ENCODE measurements around the gene ROBO2.

ROBO2 gene

DNA sequence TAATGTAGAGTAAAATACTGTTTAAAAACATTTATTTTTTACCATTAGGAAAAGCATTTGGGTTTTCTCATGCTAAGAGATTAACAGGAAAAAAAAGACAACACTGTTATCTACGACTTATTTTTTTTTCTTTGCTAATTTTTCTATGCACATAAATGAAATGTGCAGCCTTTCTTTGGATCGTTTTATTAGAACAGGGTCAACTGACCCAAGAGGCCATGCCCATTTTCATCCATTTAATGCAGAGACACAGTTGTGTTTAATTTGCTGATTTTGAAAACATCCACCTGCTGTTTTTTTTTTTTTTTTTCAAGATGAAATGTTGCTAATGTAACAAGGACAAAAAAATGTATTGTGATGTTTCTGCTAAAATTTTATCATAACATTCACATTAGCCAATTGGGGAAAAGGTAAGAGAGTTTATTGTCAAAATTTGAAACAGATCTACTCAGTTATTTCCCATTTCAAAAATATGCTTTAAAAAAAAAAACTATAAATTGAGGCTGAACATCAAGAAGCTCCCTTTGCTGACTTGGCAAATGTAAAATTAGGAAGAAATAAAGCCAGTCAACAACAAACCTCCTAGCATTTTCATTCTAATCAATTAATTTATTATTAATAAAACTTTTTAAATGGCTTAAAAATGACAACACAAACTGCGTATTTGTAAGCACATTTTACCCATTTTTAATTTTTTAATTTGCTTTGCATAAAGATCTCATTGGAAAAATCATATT, 485.2 kb downstream of the ROBO2 start:
- no peak for DNase-seq

DNA sequence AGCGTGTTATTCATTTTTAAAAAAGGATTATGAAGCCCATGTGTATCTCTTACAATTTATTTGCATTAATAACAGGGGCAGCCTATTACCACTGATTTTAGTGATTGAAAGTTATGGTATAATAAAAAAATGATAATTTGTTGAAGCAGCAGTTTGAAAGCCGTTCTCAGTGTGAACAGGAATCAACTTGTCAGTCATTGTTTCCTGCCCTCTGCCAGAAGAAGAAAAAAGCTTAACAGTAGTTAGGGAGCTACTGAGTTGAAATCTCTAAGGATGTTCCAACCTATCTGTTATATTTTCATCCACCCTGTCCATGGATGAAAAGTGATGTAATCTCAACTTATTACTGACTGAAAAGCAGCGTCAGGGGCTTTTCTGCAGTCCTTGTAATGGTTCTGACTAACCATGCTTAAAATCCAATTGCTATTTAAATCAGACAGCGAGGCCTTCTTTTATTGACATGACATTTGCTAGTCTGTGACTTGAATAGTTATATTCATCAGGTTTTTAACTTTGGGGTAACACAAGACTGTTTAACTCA, 486.7 kb downstream of the ROBO2 start:
- DNase-seq = no peak

- no peak for DNase-seq
Measured at GRCh38 chr3:77529522-77529921, 489.6 kb downstream of the ROBO2 start.

DNA sequence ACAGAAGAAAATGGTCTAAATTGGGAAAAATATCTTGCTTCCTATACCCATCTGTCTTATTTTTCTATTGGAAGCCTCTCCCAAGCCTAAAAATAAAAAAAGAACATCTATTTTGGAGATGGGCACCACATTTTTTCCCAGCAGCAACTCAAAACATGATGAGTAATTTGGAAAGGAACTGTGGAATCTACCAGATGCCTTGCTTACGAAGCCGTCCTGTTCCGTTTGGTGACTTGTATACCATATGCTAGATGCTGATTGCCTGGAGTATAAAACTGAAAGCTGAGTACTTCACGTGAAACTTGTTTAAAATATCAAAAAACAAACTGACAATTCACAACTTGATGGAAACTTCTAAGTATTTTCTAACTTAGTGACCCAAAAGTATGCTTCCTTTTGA, 491.0 kb downstream of the ROBO2 start:
- peak; percentile 38 for DNase-seq

DNA sequence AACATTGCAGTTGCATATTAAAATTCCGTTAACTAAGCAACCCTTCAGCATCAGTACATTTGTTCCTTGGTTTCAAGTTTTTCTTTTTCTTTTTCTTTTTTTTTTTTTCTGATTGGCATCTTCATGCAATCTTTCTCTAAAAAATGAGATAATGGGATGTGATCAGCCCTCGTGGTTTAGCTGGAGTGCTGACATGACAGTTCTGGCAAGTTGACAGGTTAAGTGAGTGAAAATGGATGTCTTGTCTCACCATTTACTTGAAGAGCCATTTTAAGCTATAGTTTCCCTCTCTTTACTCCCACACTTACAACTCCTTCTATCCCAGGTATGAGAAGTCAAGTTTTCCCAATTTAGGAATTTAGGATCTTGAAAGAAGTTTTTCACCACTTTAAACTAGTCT, 495.2 kb downstream of the ROBO2 start:
- no peak for DNase-seq

GRCh38 chr3:77536038-77536775, 496.3 kb downstream of the ROBO2 start:
- DNase-seq = no peak

GRCh38 chr3:77539014-77539413, 499.1 kb downstream of the ROBO2 start:
- no peak for DNase-seq

DNA sequence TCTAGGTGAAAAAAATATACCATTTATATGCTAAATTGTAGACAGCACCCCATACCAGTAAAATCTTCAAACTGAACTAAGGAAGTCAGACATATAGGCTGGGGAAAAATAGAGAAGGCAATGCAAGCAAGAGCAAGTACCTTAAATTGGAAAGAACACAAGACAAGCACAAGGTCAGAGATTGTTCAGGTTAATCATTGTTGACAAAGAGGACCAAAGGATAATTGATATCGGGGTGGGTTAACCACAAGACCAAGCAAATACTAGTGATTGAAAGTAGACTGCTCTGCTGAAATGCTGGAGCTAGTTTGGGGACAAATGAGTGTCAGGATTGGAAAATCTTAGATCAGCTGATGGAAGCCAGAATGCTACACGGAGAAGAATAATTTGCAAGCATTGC, 499.8 kb downstream of the ROBO2 start:
- DNase-seq = no peak

- no peak for DNase-seq
Measured at GRCh38 chr3:77541203-77541922, 501.5 kb downstream of the ROBO2 start.

GRCh38 chr3:77546246-77546645, 506.3 kb downstream of the ROBO2 start:
- DNase-seq = no peak

DNA sequence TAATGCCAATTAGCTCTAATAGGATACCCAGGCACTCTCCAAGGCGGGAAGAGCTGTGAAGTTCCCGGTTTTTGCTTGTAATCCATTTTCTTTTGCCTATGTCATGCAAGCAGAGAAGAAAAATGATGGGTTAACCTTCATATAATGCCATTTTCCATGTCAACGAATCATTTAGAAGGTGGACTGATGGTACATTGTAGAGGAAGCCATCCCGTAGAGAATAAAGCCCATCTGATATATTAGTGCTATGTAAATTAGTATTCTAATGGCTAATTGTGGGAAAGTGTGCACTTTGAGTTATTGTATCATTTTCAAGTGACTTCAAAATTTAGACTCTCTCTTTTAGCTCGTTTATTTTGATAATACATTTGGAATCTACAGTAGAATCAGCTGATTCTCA, 509.1 kb downstream of the ROBO2 start:
- no peak for DNase-seq

GRCh38 chr3:77553240-77553639, 513.3 kb downstream of the ROBO2 start:
- DNase-seq = no peak

DNA sequence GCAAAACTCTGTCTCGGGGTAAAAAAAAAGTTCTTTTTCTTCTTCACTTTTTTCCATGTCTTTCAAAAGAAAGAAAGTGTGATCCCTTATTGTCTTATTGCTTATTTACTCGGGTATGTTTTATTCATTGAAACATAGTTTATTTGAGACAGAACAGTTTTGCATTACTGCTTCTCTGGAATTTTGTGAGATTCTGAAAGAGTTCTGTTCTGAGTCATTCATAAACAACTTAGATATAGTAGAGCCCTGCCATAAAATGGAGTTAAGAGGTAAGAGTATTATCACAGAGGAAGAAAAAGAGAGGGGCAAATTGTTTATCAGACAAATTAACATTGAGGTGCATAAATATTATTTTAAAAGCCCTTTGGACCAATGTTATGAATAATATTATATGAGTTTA, 522.2 kb downstream of the ROBO2 start:
- DNase-seq = no peak

- DNase-seq = no peak
Measured at GRCh38 chr3:77563012-77563411, 523.1 kb downstream of the ROBO2 start.

GRCh38 chr3:77566055-77566454, 526.2 kb downstream of the ROBO2 start:
- DNase-seq = no peak

- DNase-seq = no peak
Measured at GRCh38 chr3:77571971-77572715, 532.2 kb downstream of the ROBO2 start.

- no peak for DNase-seq
Measured at GRCh38 chr3:77577264-77577663, 537.4 kb downstream of the ROBO2 start.

DNA sequence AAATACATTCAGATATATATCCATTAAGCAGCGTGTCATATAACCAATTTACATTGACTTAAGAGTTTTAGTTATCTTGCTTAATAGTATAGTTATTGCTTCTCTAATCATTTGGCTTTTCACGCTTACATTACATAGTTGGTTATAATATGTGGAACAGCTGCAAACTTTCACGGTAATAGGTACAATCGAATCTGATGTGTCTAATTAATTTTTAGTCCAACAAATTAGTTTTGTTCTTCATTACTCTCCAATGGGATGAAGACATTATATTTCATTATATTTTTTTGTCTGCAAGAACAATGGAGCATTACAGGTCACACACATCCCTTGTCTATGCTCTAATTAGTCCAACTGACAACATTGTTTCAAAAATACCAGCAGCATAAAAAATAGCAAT, 546.3 kb downstream of the ROBO2 start:
- no peak for DNase-seq

DNA sequence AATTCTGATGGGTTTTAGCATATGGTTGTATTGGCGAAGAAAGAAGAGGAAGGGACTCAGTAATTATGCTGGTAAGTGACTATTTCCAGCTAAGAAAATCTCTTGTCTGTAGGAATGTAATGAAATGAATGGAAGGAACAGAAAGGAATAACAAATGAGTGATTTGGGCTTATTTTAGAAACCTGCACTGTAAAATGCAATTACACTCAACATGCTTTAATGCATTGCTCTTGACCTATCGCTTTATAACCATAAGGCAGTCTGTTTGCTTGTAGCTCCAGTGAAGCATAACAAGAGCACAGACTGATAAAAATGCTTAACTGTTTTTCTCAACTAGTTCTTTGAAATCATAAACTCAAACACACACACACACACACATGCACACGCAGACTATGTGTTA, 549.0 kb downstream of the ROBO2 start:
- DNase-seq = no peak

GRCh38 chr3:77590191-77590590, 550.3 kb downstream of the ROBO2 start:
- DNase-seq = no peak

GRCh38 chr3:77595371-77595870, 555.5 kb downstream of the ROBO2 start:
- no peak for DNase-seq

- no peak for DNase-seq
Measured at GRCh38 chr3:77599948-77600347, 560.0 kb downstream of the ROBO2 start.

Measured in NCI-H2171 (cell line).